ENCODE data around the gene OPRL1.
"Not testable (repeated sequence)": the region's sequence is repeated elsewhere in the genome, so short reads cannot be mapped to it uniquely, and the experiment has no call there.

OPRL1 gene

GRCh38 chr20:64121586-64121985 is 41.7 kb downstream of the OPRL1 start:
- no peak for DNase-seq

GRCh38 chr20:64122927-64123326 is 43.0 kb downstream of the OPRL1 start:
- not testable (repeated sequence) for DNase-seq

- not testable (repeated sequence) for DNase-seq
These were observed 43.6 kb downstream of the OPRL1 start for GRCh38 chr20:64123517-64123916.

DNA sequence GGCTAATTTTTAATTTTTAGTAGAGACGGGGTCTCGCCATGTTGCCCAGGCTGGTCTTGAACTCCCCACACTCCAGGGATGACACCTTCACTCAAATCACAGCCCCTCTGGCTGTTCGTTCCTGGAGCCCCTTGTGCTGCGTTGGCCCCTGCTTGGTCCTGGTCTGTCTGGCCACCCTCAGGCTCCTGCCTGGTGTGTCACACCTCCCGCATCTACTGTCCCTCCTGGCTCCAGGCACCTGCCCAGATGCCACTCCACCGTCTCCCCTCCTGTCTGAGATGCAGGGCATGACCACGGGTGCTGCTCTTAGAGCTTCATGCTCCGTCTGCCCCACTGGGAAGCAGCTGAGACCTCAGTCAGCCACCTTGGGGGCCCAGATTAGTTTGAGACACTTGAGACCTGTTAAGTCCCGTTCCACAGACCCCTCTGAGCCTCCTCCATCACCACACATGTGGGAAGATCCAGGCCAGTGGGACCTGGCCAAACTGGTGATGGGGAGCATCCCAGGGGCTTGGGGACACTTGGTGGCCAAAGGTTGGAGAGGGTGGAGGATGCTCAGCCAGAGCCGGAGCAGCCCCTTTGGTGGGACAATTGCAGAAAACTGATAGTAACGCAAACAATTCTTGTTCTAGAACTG is 49.4 kb downstream of the OPRL1 start:
- no peak for DNase-seq

- no peak for DNase-seq
These were observed 50.4 kb downstream of the OPRL1 start for GRCh38 chr20:64130271-64130670.

DNA sequence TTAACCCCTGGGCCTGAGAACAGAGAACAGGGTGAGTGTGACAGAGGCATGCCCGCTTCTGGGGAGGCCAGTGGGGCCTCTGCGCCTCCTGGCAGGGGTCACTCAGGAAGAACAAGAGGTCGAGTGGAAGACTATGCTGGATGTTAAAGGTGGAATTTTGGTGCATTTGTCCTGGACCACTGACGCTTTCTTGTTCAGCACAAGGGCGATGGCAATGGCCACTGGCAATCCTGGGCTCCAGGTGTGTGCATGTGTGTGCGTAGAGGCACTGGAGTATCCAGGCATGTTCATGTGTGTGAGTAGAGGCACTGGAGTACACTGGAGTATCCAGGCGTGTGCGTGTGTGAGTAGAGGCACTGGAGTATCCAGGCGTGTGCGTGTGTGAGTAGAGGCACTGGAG is 51.0 kb downstream of the OPRL1 start:
- no peak for DNase-seq

DNA sequence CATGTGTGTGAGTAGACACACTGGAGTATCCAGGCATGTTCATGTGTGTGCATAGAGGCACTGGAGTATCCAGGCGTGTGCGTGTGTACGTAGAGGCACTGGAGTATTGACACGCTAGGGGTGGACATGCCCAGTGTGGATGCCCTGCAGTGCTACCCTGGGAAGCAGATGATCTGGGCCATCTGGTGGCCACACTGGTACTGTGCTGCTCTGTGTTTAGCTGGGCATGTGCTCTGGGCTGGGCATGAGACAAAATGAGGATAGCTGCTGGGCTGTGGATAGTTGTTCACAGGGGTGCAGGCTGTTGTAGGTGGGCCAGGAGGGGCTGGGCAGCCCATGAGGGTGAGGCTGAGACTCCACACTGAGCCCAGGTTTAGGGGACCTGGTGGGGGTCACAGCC is 51.5 kb downstream of the OPRL1 start:
- no peak for DNase-seq

- DNase-seq, result no peak
These were observed 54.1 kb downstream of the OPRL1 start for GRCh38 chr20:64133951-64134407.

GRCh38 chr20:64134744-64135143 is 54.9 kb downstream of the OPRL1 start:
- DNase-seq, result not testable (repeated sequence)

DNA sequence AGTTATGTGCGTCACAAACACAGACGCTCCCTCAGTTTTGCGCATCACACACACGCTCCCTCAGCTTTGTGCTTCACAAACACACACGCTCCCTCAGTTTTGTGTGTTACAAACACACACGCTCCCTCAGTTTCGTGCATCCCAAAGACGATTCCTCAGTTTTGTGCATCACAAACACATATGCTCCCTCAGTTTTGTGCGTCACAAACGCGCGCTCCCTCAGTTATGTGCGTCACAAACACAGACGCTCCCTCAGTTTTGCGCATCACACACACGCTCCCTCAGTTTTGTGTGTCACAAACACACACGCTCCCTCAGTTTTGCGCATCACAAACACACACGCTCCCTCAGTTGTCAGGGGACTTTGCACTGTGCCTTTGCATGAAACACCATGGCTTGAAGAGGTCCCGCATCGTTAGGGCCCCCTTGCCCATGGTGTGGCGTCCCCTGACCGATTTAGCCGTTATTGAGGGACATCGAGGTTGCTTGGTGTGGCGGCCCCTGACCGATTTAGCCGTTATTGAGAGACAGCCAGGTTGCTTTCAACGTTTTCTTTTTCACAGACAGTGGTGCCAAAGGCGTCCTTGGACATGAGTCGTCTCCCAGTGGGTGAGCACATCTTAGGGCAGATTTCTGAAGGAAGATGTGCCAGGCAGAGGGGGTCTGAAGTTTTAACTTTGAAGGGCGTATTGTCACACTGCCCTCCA is 56.3 kb downstream of the OPRL1 start:
- no peak for DNase-seq

DNA sequence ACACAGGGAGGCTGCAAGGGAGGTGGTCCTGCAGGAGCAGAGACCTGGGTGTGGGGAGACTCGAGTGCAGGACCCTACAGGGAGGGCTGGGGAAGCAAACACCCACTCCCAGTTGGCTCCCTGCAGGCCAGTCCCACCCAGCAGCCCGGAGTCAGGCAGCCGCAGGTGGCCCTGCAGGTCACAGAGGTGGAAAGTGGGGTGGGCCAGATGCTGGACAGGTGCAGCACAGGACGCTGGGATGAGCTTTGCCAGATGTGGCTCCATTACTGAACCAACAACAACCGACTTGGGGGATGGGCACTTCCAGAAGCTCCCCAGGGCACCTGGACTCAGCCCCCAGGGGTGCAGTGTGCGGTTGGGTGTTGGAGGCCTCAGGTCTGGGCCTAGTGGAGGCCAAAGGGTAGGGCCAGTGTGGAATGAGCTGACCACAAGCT is 57.7 kb downstream of the OPRL1 start:
- no peak for DNase-seq

DNA sequence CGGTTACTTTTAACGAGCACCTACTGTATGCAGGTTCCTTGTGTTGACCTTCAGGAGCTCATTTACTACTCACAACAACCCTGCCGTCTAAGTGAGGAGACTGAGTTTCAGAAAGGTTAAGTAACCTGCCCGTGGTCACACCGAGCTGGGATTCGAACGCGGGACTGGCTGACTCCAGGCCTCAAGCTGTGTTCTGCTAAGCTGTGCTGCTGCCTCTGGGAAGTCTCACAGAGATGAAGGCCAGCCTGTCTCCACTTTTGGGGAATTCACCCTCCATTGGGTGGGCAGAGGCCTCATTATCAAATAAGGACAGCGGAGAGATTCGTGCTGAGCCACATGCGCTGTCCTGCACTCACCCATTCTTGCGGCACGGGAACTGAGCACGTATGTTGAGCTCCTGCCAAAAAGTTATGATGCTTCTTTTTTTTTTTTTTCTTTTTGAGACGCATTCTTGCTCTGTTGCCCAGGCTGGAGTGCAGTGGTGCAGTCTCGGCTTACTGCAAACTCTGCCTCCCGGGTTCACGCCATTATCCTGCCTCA is 58.5 kb downstream of the OPRL1 start:
- no peak for DNase-seq

DNA sequence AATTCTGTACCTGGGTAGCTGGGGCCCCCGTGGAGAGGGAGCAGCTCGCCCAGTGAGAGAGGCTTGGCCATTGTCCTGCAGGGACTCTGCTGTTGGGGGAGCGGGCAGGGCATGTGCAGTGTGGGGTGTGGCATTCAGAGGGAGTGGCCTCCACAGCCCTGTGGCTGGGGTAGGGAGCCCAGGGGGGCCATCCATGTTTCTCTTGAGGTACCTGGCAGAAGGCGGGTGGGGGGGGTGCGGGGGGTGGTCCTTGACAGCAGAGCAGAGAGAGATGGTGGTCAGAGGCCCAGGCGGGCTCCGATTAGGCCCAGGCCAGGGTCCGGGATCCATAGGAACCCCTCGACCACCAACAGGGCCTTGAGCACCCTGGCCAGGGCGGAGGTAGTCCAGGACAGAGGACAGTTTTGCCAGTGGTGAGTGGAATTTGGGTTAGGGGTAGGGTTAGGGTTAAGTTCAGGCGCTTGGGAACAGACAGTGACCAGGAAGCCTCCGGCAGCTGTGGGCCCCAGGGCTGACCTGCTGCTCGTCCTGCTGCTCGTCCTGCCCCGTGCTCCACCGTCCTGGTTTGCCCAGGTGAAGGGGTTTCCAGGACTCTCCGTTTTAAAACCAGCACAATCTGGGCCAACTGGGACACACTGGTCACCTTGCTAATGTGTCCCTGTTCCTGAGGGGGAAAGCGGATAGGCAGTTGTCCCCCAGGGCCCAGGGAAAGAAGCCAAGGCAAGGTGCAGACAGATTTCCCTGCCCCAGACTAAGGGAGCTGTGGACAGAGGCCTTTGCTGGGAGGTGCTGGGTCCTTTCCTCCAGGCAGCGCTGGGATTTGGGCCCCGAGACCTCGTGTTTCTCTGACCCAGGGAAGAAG is 59.5 kb downstream of the OPRL1 start:
- no peak for DNase-seq

DNA sequence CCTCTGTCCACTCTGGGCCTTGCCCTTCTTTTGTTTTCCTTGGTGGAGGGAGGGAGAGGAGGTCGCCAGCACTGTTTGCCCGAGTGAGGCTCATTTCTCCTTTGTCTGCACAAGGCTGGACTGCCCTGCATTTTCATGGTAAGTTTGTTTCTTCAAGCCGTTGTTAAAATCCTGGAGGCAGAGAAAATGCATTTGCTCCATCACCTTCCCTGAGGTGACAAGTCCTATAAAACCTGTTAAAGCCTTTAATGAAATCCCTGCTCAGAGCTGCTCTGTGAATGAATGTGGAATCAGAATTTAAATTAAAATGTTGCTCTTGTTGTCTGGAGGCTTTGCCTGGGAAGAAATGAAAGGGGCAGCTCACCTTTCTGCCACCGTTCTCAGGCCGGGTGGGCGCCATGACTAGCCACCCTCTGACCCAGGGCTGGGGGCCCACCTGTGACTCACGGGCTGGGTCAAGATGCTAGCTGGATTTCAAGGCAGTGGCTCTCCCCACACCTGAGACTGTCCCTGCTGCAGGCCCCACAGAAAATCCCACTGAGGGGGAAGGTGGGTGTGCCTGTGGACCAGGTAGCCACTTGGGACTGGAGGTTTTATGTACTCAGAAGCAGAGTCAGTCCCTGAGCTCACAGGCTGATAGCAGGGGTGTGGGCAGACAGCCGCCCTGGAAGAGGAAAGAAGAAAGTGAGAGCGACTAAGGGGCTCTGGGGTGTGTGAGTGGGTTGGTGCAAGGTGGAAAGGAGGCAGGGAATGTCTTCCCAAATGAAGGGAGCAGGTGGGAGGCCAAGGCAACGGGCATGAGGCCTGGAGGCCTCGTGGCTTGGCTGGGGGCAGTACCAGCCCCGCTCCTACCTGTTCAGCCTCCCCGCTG is 60.4 kb downstream of the OPRL1 start:
- no peak for DNase-seq

DNA sequence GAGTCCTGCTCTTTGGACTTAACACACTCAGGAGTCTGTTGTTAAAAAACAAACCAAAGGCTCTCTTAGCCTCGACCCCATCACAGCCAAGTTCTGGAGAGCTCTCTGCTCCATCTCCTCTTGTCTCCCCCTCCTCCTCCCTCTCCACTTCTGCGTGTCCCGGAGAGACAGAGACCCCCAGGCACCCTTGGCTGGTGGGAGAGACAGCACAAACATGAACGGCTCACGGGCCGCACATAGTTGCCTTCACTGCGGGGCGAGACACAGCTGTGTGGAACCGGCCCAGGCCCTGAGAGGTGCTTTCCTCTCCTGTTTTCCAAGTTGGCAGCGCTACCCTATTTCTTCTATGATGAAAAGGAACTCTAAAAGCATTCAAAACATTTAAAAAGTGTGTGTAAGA is 61.1 kb downstream of the OPRL1 start:
- DNase-seq, result no peak

GRCh38 chr20:64142590-64142989 is 62.7 kb downstream of the OPRL1 start:
- peak; percentile 21 for DNase-seq

- no peak for DNase-seq
These were observed 63.3 kb downstream of the OPRL1 start for GRCh38 chr20:64143018-64143801.

DNA sequence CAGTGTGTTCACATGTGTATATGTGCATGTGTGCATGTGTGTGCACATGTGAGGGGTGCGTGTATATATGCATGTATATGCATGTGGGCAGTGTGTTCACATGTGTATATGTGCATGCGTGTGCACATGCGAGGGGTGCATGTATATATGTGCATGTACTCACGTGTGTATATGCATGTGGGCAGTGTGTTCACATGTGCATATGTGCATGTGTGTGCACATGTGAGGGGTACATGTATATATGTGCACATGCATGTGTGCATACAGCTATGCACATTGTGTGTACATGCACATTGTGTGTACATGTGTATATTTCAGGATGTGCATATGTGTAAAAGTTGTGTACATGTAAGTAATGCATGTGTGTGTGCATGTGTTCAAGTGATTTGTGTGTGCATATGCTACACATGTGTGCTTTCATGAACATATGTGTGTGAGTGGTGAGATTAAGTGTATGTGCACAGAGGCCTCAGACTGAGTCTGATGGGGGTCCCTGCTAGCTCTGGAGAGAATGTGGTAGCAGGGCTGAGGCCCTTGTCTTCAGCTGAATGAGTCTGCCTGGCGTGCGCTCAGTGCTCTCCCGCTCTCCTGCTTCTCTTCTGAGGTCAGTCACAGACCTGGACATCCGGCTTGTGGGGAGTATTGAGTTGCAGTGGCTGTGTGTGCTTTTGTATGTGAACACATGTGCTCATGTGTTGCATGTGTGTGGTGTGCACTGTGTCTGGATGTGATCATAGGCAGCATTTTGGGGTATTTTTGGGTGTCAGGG is 64.4 kb downstream of the OPRL1 start:
- no peak for DNase-seq

GRCh38 chr20:64145458-64146300 is 65.8 kb downstream of the OPRL1 start:
- no peak for DNase-seq
